Measurements from ENCODE around the gene MAGI2. TPM values are rescaled to one million over a fixed set of nuclear protein-coding genes. Genes with fewer than 3 reads are reported as not detected.

Gene MAGI2
- total and polyA plus RNA-seq, 4 donors = 0.37 to 4.1 (median 1.4) TPM

GRCh38 chr7:78334426-78334825 lies 1119.0 kb downstream of the MAGI2 start (continued):
- TF ChIP-seq, protein P1, sequence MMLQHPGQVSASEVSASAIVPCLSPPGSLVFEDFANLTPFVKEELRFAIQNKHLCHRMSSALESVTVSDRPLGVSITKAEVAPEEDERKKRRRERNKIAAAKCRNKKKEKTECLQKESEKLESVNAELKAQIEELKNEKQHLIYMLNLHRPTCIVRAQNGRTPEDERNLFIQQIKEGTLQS (IDR thresholded peaks at IDR 0.05) = no peak
- TF ChIP-seq FOXA2 (IDR thresholded peaks at IDR 0.05) = no peak

DNA sequence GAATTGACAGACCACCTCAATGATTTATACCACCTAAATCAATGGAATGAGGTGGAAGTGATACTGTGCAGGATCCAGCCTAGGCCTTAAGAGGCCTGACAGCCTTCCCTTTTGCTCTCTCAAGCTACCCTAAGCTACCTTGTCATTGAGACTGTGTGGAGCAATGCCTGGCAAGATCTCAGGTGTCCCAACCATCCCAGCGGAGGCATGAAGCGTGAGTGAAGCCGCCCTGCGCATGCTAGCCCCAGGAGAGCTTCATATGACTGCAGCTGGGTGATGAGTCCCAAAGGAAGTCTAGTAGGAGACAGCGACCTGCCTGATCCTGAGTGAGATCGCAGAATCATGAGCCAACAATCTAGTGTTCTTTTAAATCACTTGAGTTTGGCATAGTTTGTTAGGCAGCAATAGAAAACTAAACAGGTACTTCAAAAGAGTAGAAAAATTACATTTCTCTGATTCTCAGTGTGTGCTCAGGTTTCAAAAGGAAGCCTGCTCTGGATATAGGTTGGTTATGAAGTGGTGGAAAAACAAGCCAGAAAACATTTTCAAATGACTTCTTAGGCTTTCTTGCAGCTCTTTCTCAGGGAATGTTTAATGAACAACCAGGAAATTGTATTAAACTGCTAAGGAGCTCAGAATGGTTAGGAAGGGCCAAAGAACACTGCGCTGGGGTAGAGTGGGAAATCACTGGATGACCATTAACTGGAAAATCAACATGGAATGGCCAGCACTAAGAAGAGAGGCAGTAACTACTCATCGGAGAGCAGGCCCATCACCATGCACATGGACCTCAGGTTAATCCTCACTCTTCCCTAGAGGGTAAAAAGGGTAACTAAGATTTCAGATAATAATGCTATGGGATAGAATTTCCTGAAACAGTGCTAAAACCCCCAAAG lies 1119.7 kb downstream of the MAGI2 start:
- Histone ChIP-seq H3K36me3 (ENCODE audit: control insufficient read depth in 4 of 4, insufficient read depth in 3 of 4, low read depth in 1 of 4, low read length in 3 of 4) (no peaks in the 10 kb centered on the region), H3K27ac (ENCODE audit: low read depth in 1 of 2, low read length in 2 of 2) (no peak overlapping the region), H3K9ac (ENCODE audit: low read depth in 1 of 2, low read length in 2 of 2) (no peak overlapping the region), H3K4me3 (ENCODE audit: low read depth in 1 of 3, low read length in 3 of 3) (no peak overlapping the region), H3K27me3 (ENCODE audit: control insufficient read depth in 4 of 4, insufficient read depth in 4 of 4, low read length in 3 of 4) (no peaks in the 10 kb centered on the region), H3K9me3 (ENCODE audit: control insufficient read depth in 4 of 4, low read length in 3 of 4) (no peaks in the 10 kb centered on the region), H3K4me1 (ENCODE audit: control insufficient read depth in 4 of 4, insufficient read depth in 4 of 4, low read length in 3 of 4) (peaks cover 0 to 5% (median 0%) of the 10 kb centered on the region in 4 donors)
- TF ChIP-seq JUND (IDR thresholded peaks at IDR 0.05) (no peak), MAX (IDR thresholded peaks at IDR 0.05) (no peak), HNF4A (conservative IDR thresholded peaks at IDR 0.05) (no peak), NR2F2 (IDR thresholded peaks at IDR 0.05) (no peak), CTCF (IDR thresholded peaks at IDR 0.05; ENCODE audit: low read depth, low read length, missing input control) (no peak), HNF4G (IDR thresholded peaks at IDR 0.05) (no peak)
- no peak for DNase-seq (ENCODE audit: low spot score)
- WGBS = 81% methylated on average over 8 of the region's 8 CpGs

DNA sequence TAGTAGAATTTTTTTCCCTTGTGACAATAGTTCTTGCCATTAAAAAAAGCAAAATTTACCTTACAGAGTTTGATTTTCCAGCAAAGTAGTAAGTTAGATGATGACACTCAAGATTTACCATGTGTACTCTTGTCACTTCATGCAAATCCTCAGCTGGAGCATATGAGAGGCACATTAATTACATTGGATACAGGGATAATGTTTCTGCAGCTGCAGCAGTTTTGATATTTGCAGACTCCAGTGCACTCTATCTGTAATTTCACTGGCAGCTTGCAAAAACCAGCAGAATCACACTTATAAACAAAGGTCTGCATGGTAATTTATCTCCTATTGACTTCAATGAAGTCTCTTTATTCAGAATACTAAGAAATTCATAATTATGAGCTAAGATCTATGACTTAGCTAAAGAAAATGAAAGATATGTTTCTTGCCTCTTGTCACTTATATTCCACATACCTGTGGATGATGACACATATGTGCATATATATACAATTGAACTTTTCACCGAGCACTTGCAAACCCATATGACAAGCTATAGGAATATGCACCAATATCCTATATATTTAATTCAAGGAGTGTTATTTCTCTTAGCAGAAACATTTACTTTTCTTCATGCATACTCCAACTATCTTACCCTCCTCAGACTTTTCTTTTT lies 1124.3 kb downstream of the MAGI2 start:
- Histone ChIP-seq H3K4me1 (ENCODE audit: control insufficient read depth in 4 of 4, insufficient read depth in 4 of 4, low read length in 3 of 4) (peaks cover 0 to 2% (median 0%) of the 10 kb centered on the region in 4 donors), H3K9ac (ENCODE audit: low read depth in 1 of 2, low read length in 2 of 2) (no peak overlapping the region), H3K27me3 (ENCODE audit: control insufficient read depth in 4 of 4, insufficient read depth in 4 of 4, low read length in 3 of 4) (no peaks in the 10 kb centered on the region), H3K36me3 (ENCODE audit: control insufficient read depth in 4 of 4, insufficient read depth in 3 of 4, low read depth in 1 of 4, low read length in 3 of 4) (no peaks in the 10 kb centered on the region), H3K27ac (ENCODE audit: low read depth in 1 of 2, low read length in 2 of 2) (no peak overlapping the region), H3K4me3 (ENCODE audit: low read depth in 1 of 3, low read length in 3 of 3) (no peak overlapping the region), H3K9me3 (ENCODE audit: control insufficient read depth in 4 of 4, low read length in 3 of 4) (no peaks in the 10 kb centered on the region)
- 8% methylated on average over 1 of the region's 1 CpG for WGBS
- no peak for DNase-seq (ENCODE audit: low spot score)
- TF ChIP-seq SP1 (IDR thresholded peaks at IDR 0.05) (no peak), RAD21 (IDR thresholded peaks at IDR 0.05) (no peak), CTCF (IDR thresholded peaks at IDR 0.05; ENCODE audit: low read depth, low read length, missing input control) (no peak), MAX (IDR thresholded peaks at IDR 0.05) (no peak), ZBTB33 (IDR thresholded peaks at IDR 0.05) (no peak), TAF1 (conservative IDR thresholded peaks at IDR 0.05) (no peak), YY1 (IDR thresholded peaks at IDR 0.05) (no peak), FOXA2 (IDR thresholded peaks at IDR 0.05) (no peak), HNF4A (conservative IDR thresholded peaks at IDR 0.05) (no peak), EGR1 (IDR thresholded peaks at IDR 0.05; ENCODE audit: low read depth in 2 of 2) (no peak), HNF4G (IDR thresholded peaks at IDR 0.05) (no peak), NR2F2 (IDR thresholded peaks at IDR 0.05) (no peak), FOXA1 (IDR thresholded peaks at IDR 0.05) (no peak), GABPA (IDR thresholded peaks at IDR 0.05 in 1 of 2, conservative IDR thresholded peaks at IDR 0.05 in 1 of 2) (no peak), RXRA (IDR thresholded peaks at IDR 0.05) (no peak)
- TF ChIP-seq, protein P1 (IDR thresholded peaks at IDR 0.05) = no peak

All from liver (tissue), 9 donors.